DOHH2 (cell line): ENCODE measurements around the gene SLC9A7.
A peak's percentile ranks its signal among the peaks of the same experiment; 100 is the strongest.

Source experiments
- H3F3A ChIP-seq: fragments of 200-600 bp; sonication (generic), shearing (Covaris generic); 2 replicates; pipeline ENCODE4 v1.6.0; 2016; ENCODE audit warnings: antibody characterized with exemption, mild to moderate bottlenecking; ENCODE audit not compliant: control insufficient read depth, insufficient read depth
- H3K27ac ChIP-seq: fragments of 200-600 bp; sonication (generic); 2 replicates; pipeline ENCODE4 v1.5.1; 2014; ENCODE audit warnings: low read depth, mild to moderate bottlenecking, low read length, moderate library complexity
- H3K27me3 ChIP-seq: fragments of 200-600 bp; sonication (generic); 2 replicates; pipeline ENCODE4 v1.6.1; 2014; ENCODE audit warnings: mild to moderate bottlenecking, low read length, mixed read lengths; ENCODE audit not compliant: control insufficient read depth
- H3K36me3 ChIP-seq: fragments of 200-600 bp; sonication (generic); 2 replicates; pipeline ENCODE4 v1.6.1; 2014; ENCODE audit warnings: mild to moderate bottlenecking, low read length, moderate library complexity, mixed read lengths; ENCODE audit not compliant: control insufficient read depth
- H3K4me1 ChIP-seq: fragments of 200-600 bp; sonication (generic); 2 replicates; pipeline ENCODE4 v1.6.1; 2014; ENCODE audit warnings: mild to moderate bottlenecking, low read length, mixed read lengths; ENCODE audit not compliant: control insufficient read depth
- H3K4me2 ChIP-seq: fragments of 200-600 bp; sonication (generic); 2 replicates; pipeline ENCODE4 v1.6.0; 2014; ENCODE audit warnings: mild to moderate bottlenecking, low read length, moderate library complexity
- H3K4me3 ChIP-seq: fragments of 200-600 bp; sonication (generic); 2 replicates; pipeline ENCODE4 v1.5.1; 2014; ENCODE audit warnings: mild to moderate bottlenecking, low read length, mixed read lengths
- H3K79me2 ChIP-seq: fragments of 200-600 bp; sonication (generic); 2 replicates; pipeline ENCODE4 v1.6.1; 2014; ENCODE audit warnings: mild to moderate bottlenecking, low read length, mixed read lengths; ENCODE audit not compliant: control insufficient read depth
- H3K9me2 ChIP-seq: fragments of 200-600 bp; sonication (generic); replicated peaks from 2 replicates; pipeline ENCODE4 v1.6.1; 2014; ENCODE audit warnings: mild to moderate bottlenecking, low read length, mixed read lengths; ENCODE audit not compliant: control insufficient read depth
- H3K9me3 ChIP-seq: fragments of 200-600 bp; sonication (generic); 2 replicates; pipeline ENCODE4 v1.6.1; 2014; ENCODE audit warnings: antibody characterized with exemption, low read length, mixed read lengths; ENCODE audit not compliant: control insufficient read depth, insufficient read depth
- H4K20me1 ChIP-seq: fragments of 200-600 bp; sonication (generic); 2 replicates; pipeline ENCODE4 v1.6.0; 2014; ENCODE audit warnings: low read depth, mild to moderate bottlenecking, antibody characterized with exemption, low read length, moderate library complexity; ENCODE audit not compliant: control insufficient read depth, insufficient read depth
- EZH2phosphoT487 ChIP-seq: fragments of 200-600 bp; sonication (generic); IDR thresholded peaks from 2 replicates; pipeline ENCODE4 v1.6.1; 2017; ENCODE audit warnings: borderline replicate concordance, mild to moderate bottlenecking, antibody characterized with exemption, low read length, moderate library complexity, mixed read lengths
- TF ChIP-seq, protein P1 (sequence below): fragments of 200-600 bp; sonication (generic); IDR thresholded peaks from one replicate; pipeline ENCODE4 v1.5.1; 2014; ENCODE audit warnings: antibody characterized with exemption, mild to moderate bottlenecking, low read depth, low read length; ENCODE audit not compliant: poor library complexity, severe bottlenecking

Gene SLC9A7

DNA sequence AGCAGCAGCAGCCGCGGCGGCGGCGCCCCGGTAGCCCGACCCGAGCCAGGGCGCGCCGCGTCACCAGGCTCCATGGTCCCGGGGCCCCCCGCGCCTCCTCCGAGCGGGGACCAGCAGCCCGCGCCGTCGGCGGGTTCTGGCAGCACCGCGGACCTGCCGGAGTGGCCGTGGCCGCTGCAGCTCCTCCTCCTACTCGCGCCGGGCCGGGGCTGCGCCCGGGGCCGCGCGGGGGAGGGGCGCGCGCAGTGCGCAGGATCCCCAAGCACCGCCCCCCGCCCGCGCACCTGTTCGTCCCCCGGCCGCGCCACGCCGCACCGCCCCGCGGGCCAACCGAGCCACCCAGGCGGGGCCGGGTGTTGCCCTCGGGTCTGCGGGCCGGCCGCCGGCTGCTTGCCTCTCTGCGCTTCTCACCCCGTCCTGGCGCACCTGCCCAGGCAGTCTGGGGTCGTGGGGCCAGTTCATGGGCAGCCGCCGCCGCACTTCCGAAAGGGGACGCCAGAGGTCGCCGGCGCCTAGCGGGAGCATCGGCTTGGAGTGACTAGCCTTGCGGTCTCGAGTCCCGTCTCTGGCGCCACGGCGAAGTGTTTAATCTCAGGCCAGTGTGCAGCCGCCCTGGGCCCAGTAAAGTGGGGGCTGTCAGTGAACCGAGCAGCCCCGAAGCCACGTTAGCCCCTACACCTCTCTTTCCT, at the start of gene SLC9A7:
SLC9A7 (minus strand) TSS at position 163 of the 689 bp plus-strand sequence; CDS start at position 74, 89 bp downstream.
- Histone ChIP-seq H3K4me3 (peak within 1 kb of the TSS; percentile 92), H3K79me2 (peaks cover 45% of the 10 kb centered on the region), H3K36me3 (no peaks in the 10 kb centered on the region), H3K27me3 (no peaks in the 10 kb centered on the region), H3K4me1 (peaks cover 53% of the 10 kb centered on the region), H4K20me1 (no peaks in the 10 kb centered on the region), H3K27ac (peak within 1 kb of the TSS; percentile 54), H3K4me2 (peak within 1 kb of the TSS; percentile 90), H3K9me2 (no peaks in the 10 kb centered on the region), H3K9me3 (no peaks in the 10 kb centered on the region), H3F3A (no peaks in the 10 kb centered on the region)
- TF ChIP-seq, protein P1, sequence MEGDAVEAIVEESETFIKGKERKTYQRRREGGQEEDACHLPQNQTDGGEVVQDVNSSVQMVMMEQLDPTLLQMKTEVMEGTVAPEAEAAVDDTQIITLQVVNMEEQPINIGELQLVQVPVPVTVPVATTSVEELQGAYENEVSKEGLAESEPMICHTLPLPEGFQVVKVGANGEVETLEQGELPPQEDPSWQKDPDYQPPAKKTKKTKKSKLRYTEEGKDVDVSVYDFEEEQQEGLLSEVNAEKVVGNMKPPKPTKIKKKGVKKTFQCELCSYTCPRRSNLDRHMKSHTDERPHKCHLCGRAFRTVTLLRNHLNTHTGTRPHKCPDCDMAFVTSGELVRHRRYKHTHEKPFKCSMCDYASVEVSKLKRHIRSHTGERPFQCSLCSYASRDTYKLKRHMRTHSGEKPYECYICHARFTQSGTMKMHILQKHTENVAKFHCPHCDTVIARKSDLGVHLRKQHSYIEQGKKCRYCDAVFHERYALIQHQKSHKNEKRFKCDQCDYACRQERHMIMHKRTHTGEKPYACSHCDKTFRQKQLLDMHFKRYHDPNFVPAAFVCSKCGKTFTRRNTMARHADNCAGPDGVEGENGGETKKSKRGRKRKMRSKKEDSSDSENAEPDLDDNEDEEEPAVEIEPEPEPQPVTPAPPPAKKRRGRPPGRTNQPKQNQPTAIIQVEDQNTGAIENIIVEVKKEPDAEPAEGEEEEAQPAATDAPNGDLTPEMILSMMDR: peak; percentile 52
- TF ChIP-seq EZH2phosphoT487: no peak

DNA sequence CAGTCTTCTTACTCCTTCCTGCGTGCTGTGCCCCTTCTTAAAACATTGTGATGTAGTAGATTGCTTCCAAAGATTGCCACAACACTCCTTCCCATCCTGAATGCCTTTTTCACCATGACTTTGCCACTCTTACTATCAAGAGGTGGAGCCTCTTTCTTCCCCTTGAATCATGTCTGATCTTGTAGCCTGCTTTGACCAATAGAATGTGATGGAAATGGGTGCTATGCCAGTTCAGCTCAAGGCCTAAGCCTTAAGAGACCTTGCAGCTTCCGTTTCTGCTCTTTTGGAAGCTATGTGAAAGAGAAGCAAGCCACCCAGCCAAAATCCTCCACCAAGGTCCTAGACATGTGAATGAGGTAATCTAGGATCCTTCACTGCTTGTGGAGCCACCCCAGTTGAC, 46.4 kb upstream of the SLC9A7 start:
- no peaks in the 10 kb centered on the region for H3K4me1 ChIP-seq
- H3K4me2 ChIP-seq: no peak overlapping the region
- H3K36me3 ChIP-seq: no peaks in the 10 kb centered on the region
- no peak overlapping the region for H3K4me3 ChIP-seq
- H3K9me2 ChIP-seq: no peaks in the 10 kb centered on the region
- H3K27ac ChIP-seq: no peak overlapping the region
- no peaks in the 10 kb centered on the region for H4K20me1 ChIP-seq
- H3K79me2 ChIP-seq: no peaks in the 10 kb centered on the region
- H3K9me3 ChIP-seq: no peaks in the 10 kb centered on the region
- no peak for TF ChIP-seq EZH2phosphoT487
- TF ChIP-seq, protein P1: no peak
- no peaks in the 10 kb centered on the region for H3F3A ChIP-seq
- no peaks in the 10 kb centered on the region for H3K27me3 ChIP-seq

DNA sequence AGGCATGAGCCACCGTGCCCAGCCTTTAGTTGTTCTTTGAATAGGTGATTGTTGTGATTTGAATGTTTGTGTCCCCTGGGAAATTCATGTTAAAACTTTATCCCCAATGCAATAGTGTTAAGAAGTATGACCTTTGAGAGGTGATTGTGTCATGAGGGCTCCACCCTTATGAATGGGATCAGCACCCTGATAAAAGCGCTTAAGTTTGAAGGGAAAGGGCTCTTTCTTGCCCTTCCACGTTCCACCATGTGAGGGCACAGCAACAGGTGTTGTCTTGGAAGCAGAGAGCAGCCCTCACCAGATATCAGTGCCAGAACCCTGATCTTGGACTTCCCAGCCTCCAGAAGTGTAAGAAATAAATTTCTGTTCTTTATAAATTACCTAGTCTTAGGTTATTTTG, 44.2 kb upstream of the SLC9A7 start:
- Histone ChIP-seq H3K9me3 (no peaks in the 10 kb centered on the region), H3K27ac (no peak overlapping the region), H3K79me2 (no peaks in the 10 kb centered on the region), H3K4me2 (no peak overlapping the region), H3K4me1 (no peaks in the 10 kb centered on the region), H3K9me2 (no peaks in the 10 kb centered on the region), H3K27me3 (no peaks in the 10 kb centered on the region), H3F3A (no peaks in the 10 kb centered on the region), H3K4me3 (no peak overlapping the region), H4K20me1 (no peaks in the 10 kb centered on the region), H3K36me3 (no peaks in the 10 kb centered on the region)
- no peak for TF ChIP-seq EZH2phosphoT487
- TF ChIP-seq, protein P1: peak; percentile 17
